ENCODE results near the gene STX8.
A peak's percentile ranks its signal among the peaks of the same experiment; 100 is the strongest.
"Not testable (repeated sequence)": the region's sequence is repeated elsewhere in the genome, so short reads cannot be mapped to it uniquely, and the experiment has no call there.

Gene STX8

GRCh38 chr17:9261081-9262012, 314.3 kb downstream of the STX8 start:
- no peak for DNase-seq (ENCODE audit: low spot score)

GRCh38 chr17:9259419-9259818, 316.2 kb downstream of the STX8 start:
- DNase-seq (ENCODE audit: low spot score), result no peak

- DNase-seq (ENCODE audit: low spot score), result no peak
These were observed 317.3 kb downstream of the STX8 start for GRCh38 chr17:9258115-9259015.

GRCh38 chr17:9257630-9257965, 318.0 kb downstream of the STX8 start:
- DNase-seq (ENCODE audit: low spot score), result not testable (repeated sequence)

GRCh38 chr17:9256751-9257629, 318.6 kb downstream of the STX8 start:
- DNase-seq (ENCODE audit: low spot score), result no peak

- DNase-seq (ENCODE audit: low spot score), result no peak
These were observed 319.3 kb downstream of the STX8 start for GRCh38 chr17:9256361-9256750.

- DNase-seq (ENCODE audit: low spot score), result no peak
These were observed 319.8 kb downstream of the STX8 start for GRCh38 chr17:9255833-9256232.

- DNase-seq (ENCODE audit: low spot score), result no peak
These were observed 320.8 kb downstream of the STX8 start for GRCh38 chr17:9254841-9255240.

GRCh38 chr17:9253308-9253707, 322.3 kb downstream of the STX8 start:
- DNase-seq (ENCODE audit: low spot score), result no peak

GRCh38 chr17:9251273-9251672, 324.3 kb downstream of the STX8 start:
- DNase-seq (ENCODE audit: low spot score), result no peak

GRCh38 chr17:9249245-9249953, 326.2 kb downstream of the STX8 start:
- DNase-seq (ENCODE audit: low spot score), result no peak

- no peak for DNase-seq (ENCODE audit: low spot score)
These were observed 328.1 kb downstream of the STX8 start for GRCh38 chr17:9247401-9247938.

GRCh38 chr17:9244066-9245052, 331.3 kb downstream of the STX8 start:
- DNase-seq (ENCODE audit: low spot score), result no peak

GRCh38 chr17:9242983-9243382, 332.6 kb downstream of the STX8 start:
- no peak for DNase-seq (ENCODE audit: low spot score)

GRCh38 chr17:9242497-9242881, 333.1 kb downstream of the STX8 start:
- DNase-seq (ENCODE audit: low spot score), result no peak

- DNase-seq (ENCODE audit: low spot score), result no peak
These were observed 333.7 kb downstream of the STX8 start for GRCh38 chr17:9241774-9242496.

- DNase-seq (ENCODE audit: low spot score), result no peak
These were observed 334.3 kb downstream of the STX8 start for GRCh38 chr17:9241371-9241712.

- peak; percentile 64 for DNase-seq (ENCODE audit: low spot score)
These were observed 334.8 kb downstream of the STX8 start for GRCh38 chr17:9240659-9241370.

All from iPS-NIHi11 (cell line).